ENCODE measurements around the gene GRID2. TPM values are rescaled to one million over a fixed set of nuclear protein-coding genes. Genes with fewer than 3 reads are reported as not detected.

Gene GRID2
- total and polyA plus RNA-seq, 2 of the 13 experiments (the other 11 are each of a cell fraction or from before 2014, with no cell fraction given) = not detected

DNA sequence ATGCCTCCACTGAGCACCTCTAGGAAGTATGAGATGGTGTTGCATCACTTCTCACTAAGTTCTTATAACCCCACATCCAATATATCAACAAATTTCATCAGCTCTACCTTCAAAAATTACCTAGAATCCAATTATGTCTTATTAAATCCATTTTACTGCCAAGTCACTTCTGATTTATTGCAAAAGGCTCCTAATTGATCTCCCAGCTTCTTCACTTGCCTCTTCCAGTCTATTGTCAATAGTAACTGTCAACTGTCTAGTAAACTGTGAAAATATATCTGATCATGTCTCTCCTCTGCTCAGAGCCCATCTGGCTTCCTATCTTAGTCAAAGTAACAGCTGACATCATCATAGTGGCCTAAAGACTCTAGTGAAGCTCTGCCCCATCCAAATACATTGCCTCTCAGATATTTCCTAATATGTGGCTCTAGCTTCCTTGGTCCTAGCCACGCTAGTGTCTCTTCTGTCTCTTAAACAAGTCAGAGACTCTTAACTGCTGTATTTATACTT lies 1110.3 kb downstream of the GRID2 start:
- ChIA-PET CTCF (ENCODE audit: low intra/inter-chr PET ratio, low total read pairs) (no interaction called here), POLR2A (no interaction called here)
- TF ChIP-seq SIN3B (IDR thresholded peaks at IDR 0.05; ENCODE audit: low read length) (no peak), NCOR1 (IDR thresholded peaks at IDR 0.05; ENCODE audit: borderline replicate concordance, low read length) (no peak), RBM39 (IDR thresholded peaks at IDR 0.05; ENCODE audit: low read depth, low read length, poor library complexity, severe bottlenecking) (no peak), SUZ12 (IDR thresholded peaks at IDR 0.05; ENCODE audit: low read depth, low read length) (no peak)
- Histone ChIP-seq H2AFZ (ENCODE audit: low read length) (no peak overlapping the region), H3K79me2 (ENCODE audit: insufficient read depth, low read length) (no peaks in the 10 kb centered on the region), H3K4me3 (replicated peaks in 1 of 3; ENCODE audit: insufficient read depth in 1 of 3, low read depth in 2 of 3, low read length in 3 of 3) (no peak overlapping the region), H3K36me3 (replicated peaks in 1 of 2; ENCODE audit: control insufficient read depth in 1 of 2, insufficient read depth in 2 of 2, low read length in 2 of 2) (no peaks in the 10 kb centered on the region), H4K20me1 (ENCODE audit: insufficient read depth, low read length) (no peaks in the 10 kb centered on the region), H3K9me3 (ENCODE audit: low read length) (no peaks in the 10 kb centered on the region), H3K27ac (ENCODE audit: extremely low read length, insufficient read depth, low read length) (no peak overlapping the region), H3K27me3 (ENCODE audit: control insufficient read depth in 1 of 2, insufficient read depth in 2 of 2, low read length in 2 of 2) (no peaks in the 10 kb centered on the region), H3K4me1 (ENCODE audit: insufficient read depth, low read length) (no peaks in the 10 kb centered on the region), H3K4me2 (ENCODE audit: low read depth, low read length) (no peak overlapping the region), H3K9ac (ENCODE audit: insufficient read depth, low read depth, low read length) (no peak overlapping the region)
- ATAC-seq (no peak), FAIRE-seq (no peak), DNase-seq (ENCODE audit: low spot score) (no peak)
- no TSS peak for BruUV-seq (replicated peaks)
- intact Hi-C loops (cut with micrococcal nuclease; ENCODE audit: unreplicated experiment) (no loop called here), in situ Hi-C loops (cut with HindIII; ENCODE audit: extremely low pct_ligation_motif_present, low pct_unique_long_range_greater_than_20kb) (no loop called here)
- 0% methylated on average over 1 of the region's 1 CpG for WGBS (ENCODE audit: low lambda C conversion rate)

DNA sequence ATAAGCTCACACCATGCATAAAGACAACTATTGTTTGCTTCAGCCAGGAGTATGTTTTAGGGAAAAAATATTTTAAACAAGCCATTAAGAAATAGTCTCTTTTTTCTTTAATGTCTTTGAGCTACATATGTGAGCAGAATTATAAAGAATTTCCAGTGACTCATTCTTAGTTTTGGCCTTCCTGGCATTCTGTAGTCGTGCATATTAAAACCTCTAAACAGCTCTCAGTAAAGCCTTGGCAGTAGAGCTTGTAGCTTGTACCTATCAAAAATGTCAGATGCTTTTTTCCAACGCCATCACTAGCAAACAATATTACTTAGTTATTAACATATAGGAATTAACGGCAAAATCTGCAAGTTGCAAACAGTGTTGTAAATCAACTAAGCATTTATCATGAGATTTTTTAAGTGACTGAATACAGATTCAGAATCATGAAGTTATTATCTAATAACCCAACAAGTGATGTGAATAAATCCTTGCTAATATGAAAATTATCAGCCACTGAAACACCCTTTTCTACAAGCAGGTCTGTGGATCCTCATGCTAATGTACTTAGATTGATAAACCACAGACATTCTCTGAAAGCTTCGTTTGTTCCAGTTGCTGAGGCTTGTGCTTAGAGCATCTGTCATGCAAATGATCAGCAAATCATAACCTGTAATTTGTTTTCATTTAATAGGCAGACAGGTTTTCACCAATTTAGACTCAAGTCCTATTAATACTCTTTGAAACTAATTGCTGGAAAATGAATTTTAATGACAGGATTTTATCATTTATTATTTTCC lies 1112.8 kb downstream of the GRID2 start:
- BruUV-seq (replicated peaks) = no TSS peak
- ChIA-PET POLR2A (no interaction called here), CTCF (ENCODE audit: low intra/inter-chr PET ratio, low total read pairs) (no interaction called here)
- Histone ChIP-seq H3K9ac (ENCODE audit: insufficient read depth, low read depth, low read length) (no peak overlapping the region), H3K27ac (ENCODE audit: extremely low read length, insufficient read depth, low read length) (no peak overlapping the region), H3K36me3 (replicated peaks in 1 of 2; ENCODE audit: control insufficient read depth in 1 of 2, insufficient read depth in 2 of 2, low read length in 2 of 2) (no peaks in the 10 kb centered on the region), H3K4me1 (ENCODE audit: insufficient read depth, low read length) (no peaks in the 10 kb centered on the region), H3K27me3 (ENCODE audit: control insufficient read depth in 1 of 2, insufficient read depth in 2 of 2, low read length in 2 of 2) (no peaks in the 10 kb centered on the region), H3K9me3 (ENCODE audit: low read length) (no peaks in the 10 kb centered on the region), H4K20me1 (ENCODE audit: insufficient read depth, low read length) (no peaks in the 10 kb centered on the region), H3K79me2 (ENCODE audit: insufficient read depth, low read length) (no peaks in the 10 kb centered on the region), H3K4me3 (replicated peaks in 1 of 3; ENCODE audit: insufficient read depth in 1 of 3, low read depth in 2 of 3, low read length in 3 of 3) (no peak overlapping the region), H3K4me2 (ENCODE audit: low read depth, low read length) (no peak overlapping the region), H2AFZ (ENCODE audit: low read length) (no peak overlapping the region)
- FAIRE-seq = no peak
- no peak for DNase-seq (ENCODE audit: low spot score)
- intact Hi-C loops (cut with micrococcal nuclease; ENCODE audit: unreplicated experiment) (no loop called here), in situ Hi-C loops (cut with HindIII; ENCODE audit: extremely low pct_ligation_motif_present, low pct_unique_long_range_greater_than_20kb) (no loop called here)
- TF ChIP-seq RARA (CRISPR knock-in tag; IDR thresholded peaks at IDR 0.05) (no peak), KAT8 (CRISPR knock-in tag; IDR thresholded peaks at IDR 0.05) (no peak)
- TF ChIP-seq, protein P1, sequence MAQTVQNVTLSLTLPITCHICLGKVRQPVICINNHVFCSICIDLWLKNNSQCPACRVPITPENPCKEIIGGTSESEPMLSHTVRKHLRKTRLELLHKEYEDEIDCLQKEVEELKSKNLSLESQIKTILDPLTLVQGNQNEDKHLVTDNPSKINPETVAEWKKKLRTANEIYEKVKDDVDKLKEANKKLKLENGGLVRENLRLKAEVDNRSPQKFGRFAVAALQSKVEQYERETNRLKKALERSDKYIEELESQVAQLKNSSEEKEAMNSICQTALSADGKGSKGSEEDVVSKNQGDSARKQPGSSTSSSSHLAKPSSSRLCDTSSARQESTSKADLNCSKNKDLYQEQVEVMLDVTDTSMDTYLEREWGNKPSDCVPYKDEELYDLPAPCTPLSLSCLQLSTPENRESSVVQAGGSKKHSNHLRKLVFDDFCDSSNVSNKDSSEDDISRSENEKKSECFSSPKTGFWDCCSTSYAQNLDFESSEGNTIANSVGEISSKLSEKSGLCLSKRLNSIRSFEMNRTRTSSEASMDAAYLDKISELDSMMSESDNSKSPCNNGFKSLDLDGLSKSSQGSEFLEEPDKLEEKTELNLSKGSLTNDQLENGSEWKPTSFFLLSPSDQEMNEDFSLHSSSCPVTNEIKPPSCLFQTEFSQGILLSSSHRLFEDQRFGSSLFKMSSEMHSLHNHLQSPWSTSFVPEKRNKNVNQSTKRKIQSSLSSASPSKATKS (CRISPR knock-in tag; IDR thresholded peaks at IDR 0.05) = no peak
- ATAC-seq = no peak
- WGBS (ENCODE audit: low lambda C conversion rate) = 8% methylated on average over 4 of the region's 4 CpGs

Data from HepG2 (cell line).